Measurements from ENCODE around the gene DCDC2C. TPM values are rescaled to one million over a fixed set of nuclear protein-coding genes. Genes with fewer than 3 reads are reported as not detected.

DCDC2C gene
- polyA plus RNA-seq, 1 donor from 2014 or later, result not detected

DNA sequence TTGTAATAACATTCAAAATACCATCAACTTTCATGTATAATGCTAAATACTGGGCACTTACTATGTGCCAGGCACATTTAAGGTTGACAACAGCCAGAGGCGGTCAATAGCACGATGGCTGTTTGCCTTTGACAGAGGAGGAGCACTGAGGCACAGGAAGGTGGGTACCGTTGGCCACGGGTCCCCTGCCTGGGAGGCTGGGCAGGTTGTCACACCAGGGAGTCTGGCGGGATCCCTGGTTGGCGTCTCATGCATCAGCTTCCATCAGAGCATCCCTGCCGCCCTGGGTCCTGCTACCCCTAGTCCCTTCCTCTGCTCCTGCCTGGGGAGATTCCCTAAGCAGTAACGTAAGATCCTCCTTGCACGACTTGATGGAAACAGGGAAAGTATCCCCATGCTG is 25.9 kb upstream of the DCDC2C start:
- no peaks in the 10 kb centered on the region for H4K20me1 ChIP-seq (ENCODE audit: insufficient read depth)
- no peaks in the 10 kb centered on the region for H3K79me2 ChIP-seq (replicated peaks; ENCODE audit: insufficient read depth, low read length)
- no peak overlapping the region for H3K27ac ChIP-seq (ENCODE audit: low read length)
- no peak for TF ChIP-seq REST (IDR thresholded peaks at IDR 0.05; ENCODE audit: borderline replicate concordance)
- no peak for TF ChIP-seq MXI1 (conservative IDR thresholded peaks at IDR 0.05; ENCODE audit: poor library complexity, severe bottlenecking)
- no peaks in the 10 kb centered on the region for H3F3A ChIP-seq (ENCODE audit: insufficient read depth, low read length, poor library complexity, severe bottlenecking)
- no peaks in the 10 kb centered on the region for H3K27me3 ChIP-seq (ENCODE audit: insufficient read depth, low read depth, low read length)
- H3K4me3 ChIP-seq (ENCODE audit: low read length), result no peak overlapping the region
- no peak overlapping the region for H2AFZ ChIP-seq (ENCODE audit: low read depth, low read length)
- H3K4me2 ChIP-seq (ENCODE audit: low read length), result no peak overlapping the region
- H3K9me3 ChIP-seq (ENCODE audit: low read length), result no peaks in the 10 kb centered on the region
- H3K9ac ChIP-seq (ENCODE audit: low read length), result no peak overlapping the region
- no peaks in the 10 kb centered on the region for H3K36me3 ChIP-seq (ENCODE audit: insufficient read depth, low read length)
- H3K9me2 ChIP-seq (ENCODE audit: insufficient read depth, low read length), result no peaks in the 10 kb centered on the region

DNA sequence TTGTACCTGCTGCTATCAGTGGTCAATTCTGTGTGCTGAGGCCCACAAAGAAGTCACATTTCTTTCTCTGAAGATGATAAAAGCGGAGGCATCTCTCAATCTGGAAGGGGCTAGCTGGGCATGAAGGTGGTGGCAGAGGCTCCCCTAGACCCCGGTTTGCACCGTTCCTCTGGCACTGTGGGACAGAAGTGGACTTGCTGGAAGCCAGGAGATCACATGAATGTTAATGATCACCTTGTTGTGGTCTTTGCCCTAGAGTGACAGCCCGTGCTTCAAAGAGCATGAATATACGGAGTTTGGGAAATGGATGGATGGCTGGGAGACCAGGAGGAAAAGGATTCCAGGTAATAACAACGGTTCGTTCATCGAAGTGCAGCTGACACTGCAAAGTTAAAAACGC is 25.2 kb upstream of the DCDC2C start:
- H3K27ac ChIP-seq (ENCODE audit: low read length), result no peak overlapping the region
- no peak overlapping the region for H3K4me2 ChIP-seq (ENCODE audit: low read length)
- no peaks in the 10 kb centered on the region for H4K20me1 ChIP-seq (ENCODE audit: insufficient read depth)
- no peaks in the 10 kb centered on the region for H3K9me2 ChIP-seq (ENCODE audit: insufficient read depth, low read length)
- H3K4me3 ChIP-seq (ENCODE audit: low read length), result no peak overlapping the region
- no peak overlapping the region for H2AFZ ChIP-seq (ENCODE audit: low read depth, low read length)
- H3K9ac ChIP-seq (ENCODE audit: low read length), result no peak overlapping the region
- H3K79me2 ChIP-seq (replicated peaks; ENCODE audit: insufficient read depth, low read length), result no peaks in the 10 kb centered on the region
- H3F3A ChIP-seq (ENCODE audit: insufficient read depth, low read length, poor library complexity, severe bottlenecking), result no peaks in the 10 kb centered on the region
- H3K9me3 ChIP-seq (ENCODE audit: low read length), result no peaks in the 10 kb centered on the region
- TF ChIP-seq RAD21 (conservative IDR thresholded peaks at IDR 0.05) (no peak), MXI1 (conservative IDR thresholded peaks at IDR 0.05; ENCODE audit: poor library complexity, severe bottlenecking) (no peak)
- no peaks in the 10 kb centered on the region for H3K36me3 ChIP-seq (ENCODE audit: insufficient read depth, low read length)
- no peaks in the 10 kb centered on the region for H3K27me3 ChIP-seq (ENCODE audit: insufficient read depth, low read depth, low read length)

DNA sequence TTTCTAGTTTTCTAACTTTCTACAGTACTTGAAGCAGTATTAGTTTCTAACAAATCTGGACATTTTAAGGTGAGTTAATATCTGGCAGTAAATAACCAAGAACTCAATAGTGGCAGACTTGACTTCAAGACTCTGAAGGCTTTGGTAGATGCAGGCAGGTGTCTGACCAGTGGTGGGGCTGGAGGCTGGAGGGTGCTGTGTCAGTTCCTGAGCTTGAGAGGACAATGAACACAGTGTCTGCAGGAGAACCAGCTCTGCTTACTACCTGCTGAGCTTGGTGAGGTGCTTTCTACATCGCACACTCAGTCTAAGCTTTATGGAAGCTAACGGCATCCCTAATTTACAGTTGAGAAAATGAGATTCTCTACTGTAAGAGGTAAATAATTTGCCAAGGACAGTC is 24.2 kb upstream of the DCDC2C start:
- Histone ChIP-seq H3K4me3 (ENCODE audit: low read length) (no peak overlapping the region), H3K9me3 (ENCODE audit: low read length) (no peaks in the 10 kb centered on the region), H3K9ac (ENCODE audit: low read length) (no peak overlapping the region), H3K9me2 (ENCODE audit: insufficient read depth, low read length) (no peaks in the 10 kb centered on the region), H3K27me3 (ENCODE audit: insufficient read depth, low read depth, low read length) (no peaks in the 10 kb centered on the region), H4K20me1 (ENCODE audit: insufficient read depth) (no peaks in the 10 kb centered on the region), H3K36me3 (ENCODE audit: insufficient read depth, low read length) (no peaks in the 10 kb centered on the region), H3K4me2 (ENCODE audit: low read length) (no peak overlapping the region), H3K79me2 (replicated peaks; ENCODE audit: insufficient read depth, low read length) (no peaks in the 10 kb centered on the region), H2AFZ (ENCODE audit: low read depth, low read length) (no peak overlapping the region), H3F3A (ENCODE audit: insufficient read depth, low read length, poor library complexity, severe bottlenecking) (no peaks in the 10 kb centered on the region), H3K27ac (ENCODE audit: low read length) (no peak overlapping the region)
- TF ChIP-seq POLR2AphosphoS5 (IDR thresholded peaks at IDR 0.05) (no peak), TAF1 (IDR thresholded peaks at IDR 0.05; ENCODE audit: low read depth) (no peak), EP300 (conservative IDR thresholded peaks at IDR 0.05; ENCODE audit: poor library complexity, severe bottlenecking) (no peak), REST (IDR thresholded peaks at IDR 0.05; ENCODE audit: borderline replicate concordance) (no peak), RAD21 (conservative IDR thresholded peaks at IDR 0.05) (no peak), MXI1 (conservative IDR thresholded peaks at IDR 0.05; ENCODE audit: poor library complexity, severe bottlenecking) (no peak), EZH2 (IDR thresholded peaks at IDR 0.05; ENCODE audit: borderline replicate concordance, insufficient read depth, low read length, poor library complexity, severe bottlenecking) (no peak), SMC3 (conservative IDR thresholded peaks at IDR 0.05; ENCODE audit: poor library complexity) (no peak), CTCF (IDR thresholded peaks at IDR 0.05; ENCODE audit: poor library complexity, severe bottlenecking) (no peak)
